Measurements from ENCODE around the gene PNCK. TPM values are rescaled to one million over a fixed set of nuclear protein-coding genes. Genes with fewer than 3 reads are reported as not detected.

The PNCK gene
- total RNA-seq, 1 donor from 2014 or later = 0.84 TPM

- intact Hi-C loops (cut with micrococcal nuclease) = loop anchor here (1.0 to 10.0 kb wide), 5 partner anchors 57 to 727 kb away; no protein-coding TSS in a partner anchor
- peak; percentile 81 for DNase-seq
- Mint-ChIP-seq H3K27me3 (peaks cover 21% of the 10 kb centered on the region), H3K36me3 (ENCODE audit: low read depth) (no peaks in the 10 kb centered on the region), H3K4me1 (peaks cover 10% of the 10 kb centered on the region), H3K27ac (no peak overlapping the region), H3K9me3 (no peaks in the 10 kb centered on the region), H3K4me3 (no peak overlapping the region)
These were observed 4.3 kb downstream of the PNCK start for GRCh38 chrX:153669174-153669890.

DNA sequence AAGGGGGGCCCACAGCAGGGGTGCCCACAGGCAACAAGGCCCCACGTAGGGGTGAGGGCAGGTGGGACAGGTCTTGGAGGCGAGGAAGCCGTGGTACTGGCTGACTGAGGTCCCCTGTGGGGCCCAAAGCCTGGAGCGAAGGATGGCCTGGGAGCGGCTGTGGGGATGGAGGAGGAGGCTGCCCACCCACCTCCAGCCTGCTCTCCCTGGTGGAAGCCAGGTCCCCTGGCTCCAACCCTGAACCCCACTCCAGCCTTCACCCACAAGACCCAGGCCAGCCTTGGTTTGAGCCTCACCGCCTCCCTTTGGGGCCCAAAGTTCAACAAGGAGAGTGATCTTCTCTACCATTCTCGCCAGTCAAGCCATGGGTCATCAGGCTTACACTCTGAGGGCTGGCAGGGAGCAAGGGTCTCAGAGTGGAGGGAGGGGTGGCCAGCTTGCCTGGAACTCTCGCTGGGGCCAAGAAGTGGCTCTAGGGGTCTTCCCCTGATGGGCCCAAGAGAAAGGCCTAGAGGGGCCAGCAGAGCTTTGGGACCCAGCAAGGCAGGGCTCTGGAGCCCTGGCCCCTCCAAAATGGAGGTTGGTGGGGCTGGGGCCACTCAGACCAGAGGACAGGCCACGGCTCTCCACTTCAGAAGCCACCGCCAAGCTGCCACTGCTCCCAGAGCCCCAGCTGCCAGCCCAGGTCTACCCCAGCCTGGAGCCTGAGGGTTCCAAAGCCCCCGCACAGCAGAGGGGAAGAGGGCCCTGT, 5.0 kb downstream of the PNCK start:
- no peak overlapping the region for H3K4me3 Mint-ChIP-seq
- intact Hi-C loops (cut with micrococcal nuclease) = loop anchor here (1.0 to 10.0 kb wide), 6 partner anchors 56 to 726 kb away; no protein-coding TSS in a partner anchor

GRCh38 chrX:153667956-153668396, 5.6 kb downstream of the PNCK start:
- H3K4me3 Mint-ChIP-seq = peak overlapping the region; percentile 84
- H3K9me3 Mint-ChIP-seq = no peaks in the 10 kb centered on the region
- peaks cover 16% of the 10 kb centered on the region for H3K27me3 Mint-ChIP-seq
- peak; percentile 92 for DNase-seq
- peak overlapping the region; percentile 53 for H3K27ac Mint-ChIP-seq
- H3K36me3 Mint-ChIP-seq (ENCODE audit: low read depth) = no peaks in the 10 kb centered on the region
- peaks cover 9% of the 10 kb centered on the region for H3K4me1 Mint-ChIP-seq
- intact Hi-C loops (cut with micrococcal nuclease) = loop anchor here (1.0 to 10.0 kb wide), 5 partner anchors 56 to 726 kb away; no protein-coding TSS in a partner anchor

More for the DNA sequence above, 5.0 kb downstream of the PNCK start:
- H3K9me3 Mint-ChIP-seq = no peaks in the 10 kb centered on the region
- H3K27ac Mint-ChIP-seq = no peak overlapping the region
- H3K27me3 Mint-ChIP-seq = peaks cover 18% of the 10 kb centered on the region
- peaks cover 9% of the 10 kb centered on the region for H3K4me1 Mint-ChIP-seq
- no peaks in the 10 kb centered on the region for H3K36me3 Mint-ChIP-seq (ENCODE audit: low read depth)
- no peak for DNase-seq

DNA sequence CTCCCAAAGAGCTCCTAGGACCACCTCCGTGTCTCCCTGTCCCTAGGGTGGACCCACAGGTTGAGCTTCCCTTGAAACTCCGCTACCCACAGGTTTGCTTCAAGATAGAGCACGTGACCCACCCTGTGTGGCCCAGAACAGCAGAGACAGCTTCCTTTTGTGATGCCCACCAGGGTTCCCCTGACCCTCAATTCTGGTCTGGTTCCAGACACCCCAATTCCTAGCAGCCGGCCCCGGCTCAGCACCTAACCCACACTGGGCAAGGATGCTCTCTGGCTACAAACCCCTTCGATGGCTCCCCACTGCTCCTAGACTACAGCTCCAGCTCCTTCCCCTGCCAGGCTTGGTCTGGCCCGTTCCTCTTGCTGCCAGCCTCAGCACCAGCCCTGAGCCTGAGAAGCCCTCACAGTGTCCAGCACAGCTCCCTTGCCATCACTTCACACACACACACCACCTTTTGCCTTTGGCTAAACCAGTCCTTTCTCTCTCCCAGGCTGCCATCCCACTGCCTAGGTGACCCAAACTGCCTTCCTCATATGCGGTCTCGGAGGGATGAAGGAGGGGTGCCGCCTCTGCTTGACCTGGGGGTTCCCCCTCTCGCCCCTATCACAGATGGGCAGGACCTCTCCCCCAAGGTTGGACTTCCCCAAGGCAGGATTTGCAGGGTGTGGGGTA, 6.2 kb downstream of the PNCK start:
- Mint-ChIP-seq H3K9me3 (no peaks in the 10 kb centered on the region), H3K27me3 (peaks cover 16% of the 10 kb centered on the region), H3K27ac (peak overlapping the region; percentile 53), H3K36me3 (ENCODE audit: low read depth) (no peaks in the 10 kb centered on the region), H3K4me1 (peaks cover 9% of the 10 kb centered on the region), H3K4me3 (peak overlapping the region; percentile 84)
- intact Hi-C loops (cut with micrococcal nuclease) = loop anchor here (5.0 to 10.0 kb wide), 4 partner anchors 55 to 725 kb away; no protein-coding TSS in a partner anchor
- no peak for DNase-seq

DNA sequence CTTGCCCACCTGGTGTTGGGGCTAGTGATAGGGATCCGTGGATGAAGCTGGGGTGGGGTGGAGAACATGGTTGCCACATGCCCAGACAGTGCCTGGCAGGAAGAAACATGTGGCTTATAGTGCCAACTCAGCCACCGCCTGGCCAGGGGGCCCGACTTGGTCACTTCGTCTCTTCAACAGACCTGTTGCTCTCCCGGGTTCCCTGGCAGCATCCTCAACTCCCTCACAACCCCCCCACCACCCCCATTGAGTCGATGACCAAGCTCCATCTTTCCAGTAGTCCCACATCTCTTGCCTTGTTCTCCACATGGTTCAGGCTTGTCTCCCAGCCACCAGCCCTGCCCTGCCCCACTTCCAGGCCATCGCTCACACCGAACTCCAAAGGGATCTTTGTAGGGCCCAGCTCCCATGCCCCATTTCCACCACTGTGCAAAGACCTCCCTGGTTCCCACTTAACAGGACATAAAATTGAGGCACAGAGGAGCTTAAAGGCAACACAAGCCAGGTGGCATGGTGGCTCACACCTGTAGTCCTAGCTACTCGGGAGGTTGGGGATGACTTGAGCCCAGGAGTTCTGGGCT, 7.8 kb downstream of the PNCK start:
- H3K9me3 Mint-ChIP-seq = no peaks in the 10 kb centered on the region
- H3K36me3 Mint-ChIP-seq (ENCODE audit: low read depth) = no peaks in the 10 kb centered on the region
- H3K4me3 Mint-ChIP-seq = no peak overlapping the region
- no peak overlapping the region for H3K27ac Mint-ChIP-seq
- intact Hi-C loops (cut with micrococcal nuclease) = loop anchor here (5.0 to 10.0 kb wide), 4 partner anchors 54 to 724 kb away; no protein-coding TSS in a partner anchor
- H3K4me1 Mint-ChIP-seq = peaks cover 9% of the 10 kb centered on the region
- H3K27me3 Mint-ChIP-seq = peaks cover 27% of the 10 kb centered on the region
- no peak for DNase-seq

GRCh38 chrX:153662266-153662665, 11.3 kb downstream of the PNCK start:
- Mint-ChIP-seq H3K4me3 (peak overlapping the region; percentile 67), H3K9me3 (no peaks in the 10 kb centered on the region), H3K4me1 (no peaks in the 10 kb centered on the region), H3K27ac (no peak overlapping the region), H3K36me3 (ENCODE audit: low read depth) (no peaks in the 10 kb centered on the region), H3K27me3 (peaks cover 38% of the 10 kb centered on the region)
- intact Hi-C loops (cut with micrococcal nuclease) = loop anchor here (2.0 to 10.0 kb wide), 2 partner anchors 15 to 627 kb away; partner anchors contain the start of gene DUSP9
- DNase-seq = peak; percentile 84

DNA sequence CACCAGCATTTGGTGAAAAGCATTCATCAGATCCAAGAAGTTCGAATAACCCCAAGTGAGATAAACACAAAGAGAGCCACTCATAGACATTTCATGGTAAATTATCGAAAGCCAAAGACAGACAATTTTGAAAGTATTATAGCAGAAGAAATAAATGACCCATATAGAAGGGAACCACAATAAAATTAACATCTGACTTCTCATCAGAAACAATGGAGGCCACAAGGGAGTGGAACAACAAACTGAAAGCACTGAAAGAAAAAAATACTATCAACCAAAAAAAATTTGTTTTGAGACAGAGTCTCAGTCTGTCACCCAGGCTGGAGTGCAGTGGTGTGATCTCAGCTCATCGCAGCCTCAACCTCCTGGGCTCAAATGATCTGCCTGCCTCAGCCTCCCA, 14.3 kb downstream of the PNCK start:
- Mint-ChIP-seq H3K27me3 (peaks cover 27% of the 10 kb centered on the region), H3K36me3 (ENCODE audit: low read depth) (no peaks in the 10 kb centered on the region), H3K4me3 (no peak overlapping the region), H3K4me1 (no peaks in the 10 kb centered on the region), H3K27ac (no peak overlapping the region), H3K9me3 (no peaks in the 10 kb centered on the region)
- no peak for DNase-seq
- intact Hi-C loops (cut with micrococcal nuclease) = no loop called here

- peaks cover 22% of the 10 kb centered on the region for H3K27me3 Mint-ChIP-seq
- no peaks in the 10 kb centered on the region for H3K36me3 Mint-ChIP-seq (ENCODE audit: low read depth)
- H3K27ac Mint-ChIP-seq = no peak overlapping the region
- no peak for DNase-seq
- H3K4me1 Mint-ChIP-seq = no peaks in the 10 kb centered on the region
- no peaks in the 10 kb centered on the region for H3K9me3 Mint-ChIP-seq
- no peak overlapping the region for H3K4me3 Mint-ChIP-seq
- intact Hi-C loops (cut with micrococcal nuclease) = no loop called here
These were observed 16.5 kb downstream of the PNCK start for GRCh38 chrX:153657161-153657560.

GRCh38 chrX:153653556-153653955, 20.1 kb downstream of the PNCK start:
- DNase-seq = no peak
- H3K27ac Mint-ChIP-seq = no peak overlapping the region
- intact Hi-C loops (cut with micrococcal nuclease) = no loop called here
- no peaks in the 10 kb centered on the region for H3K36me3 Mint-ChIP-seq (ENCODE audit: low read depth)
- no peaks in the 10 kb centered on the region for H3K9me3 Mint-ChIP-seq
- no peak overlapping the region for H3K4me3 Mint-ChIP-seq
- H3K4me1 Mint-ChIP-seq = no peaks in the 10 kb centered on the region
- peaks cover 6% of the 10 kb centered on the region for H3K27me3 Mint-ChIP-seq

GRCh38 chrX:153651540-153652079, 22.0 kb downstream of the PNCK start:
- no peaks in the 10 kb centered on the region for H3K36me3 Mint-ChIP-seq (ENCODE audit: low read depth)
- H3K27me3 Mint-ChIP-seq = peaks cover 11% of the 10 kb centered on the region
- H3K4me1 Mint-ChIP-seq = peaks cover 2% of the 10 kb centered on the region
- H3K27ac Mint-ChIP-seq = no peak overlapping the region
- H3K9me3 Mint-ChIP-seq = no peaks in the 10 kb centered on the region
- H3K4me3 Mint-ChIP-seq = no peak overlapping the region
- intact Hi-C loops (cut with micrococcal nuclease) = no loop called here
- peak; percentile 64 for DNase-seq

DNA sequence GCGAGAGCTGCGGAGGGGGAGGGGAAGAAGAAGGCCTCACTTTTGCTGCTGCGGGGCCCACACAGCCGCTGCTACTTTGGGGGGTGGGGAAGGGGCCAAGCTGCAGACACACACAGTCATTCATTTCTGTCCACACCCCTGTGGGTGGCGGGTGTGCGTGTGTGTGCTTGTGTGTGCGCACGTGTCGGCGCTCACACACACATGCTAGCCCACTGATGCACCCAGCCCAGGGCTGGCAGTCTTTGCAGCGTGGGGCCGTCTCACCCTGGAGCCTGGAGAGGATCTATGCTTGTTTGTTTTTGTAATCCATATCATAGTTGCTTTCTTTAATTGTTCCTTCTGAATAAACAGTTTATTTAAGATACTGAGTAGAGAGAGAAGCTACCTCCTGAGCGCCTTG, 22.7 kb downstream of the PNCK start:
- no peaks in the 10 kb centered on the region for H3K9me3 Mint-ChIP-seq
- no peaks in the 10 kb centered on the region for H3K36me3 Mint-ChIP-seq (ENCODE audit: low read depth)
- H3K27me3 Mint-ChIP-seq = peaks cover 16% of the 10 kb centered on the region
- intact Hi-C loops (cut with micrococcal nuclease) = no loop called here
- H3K27ac Mint-ChIP-seq = no peak overlapping the region
- DNase-seq = no peak
- peaks cover 2% of the 10 kb centered on the region for H3K4me1 Mint-ChIP-seq
- H3K4me3 Mint-ChIP-seq = no peak overlapping the region

DNA sequence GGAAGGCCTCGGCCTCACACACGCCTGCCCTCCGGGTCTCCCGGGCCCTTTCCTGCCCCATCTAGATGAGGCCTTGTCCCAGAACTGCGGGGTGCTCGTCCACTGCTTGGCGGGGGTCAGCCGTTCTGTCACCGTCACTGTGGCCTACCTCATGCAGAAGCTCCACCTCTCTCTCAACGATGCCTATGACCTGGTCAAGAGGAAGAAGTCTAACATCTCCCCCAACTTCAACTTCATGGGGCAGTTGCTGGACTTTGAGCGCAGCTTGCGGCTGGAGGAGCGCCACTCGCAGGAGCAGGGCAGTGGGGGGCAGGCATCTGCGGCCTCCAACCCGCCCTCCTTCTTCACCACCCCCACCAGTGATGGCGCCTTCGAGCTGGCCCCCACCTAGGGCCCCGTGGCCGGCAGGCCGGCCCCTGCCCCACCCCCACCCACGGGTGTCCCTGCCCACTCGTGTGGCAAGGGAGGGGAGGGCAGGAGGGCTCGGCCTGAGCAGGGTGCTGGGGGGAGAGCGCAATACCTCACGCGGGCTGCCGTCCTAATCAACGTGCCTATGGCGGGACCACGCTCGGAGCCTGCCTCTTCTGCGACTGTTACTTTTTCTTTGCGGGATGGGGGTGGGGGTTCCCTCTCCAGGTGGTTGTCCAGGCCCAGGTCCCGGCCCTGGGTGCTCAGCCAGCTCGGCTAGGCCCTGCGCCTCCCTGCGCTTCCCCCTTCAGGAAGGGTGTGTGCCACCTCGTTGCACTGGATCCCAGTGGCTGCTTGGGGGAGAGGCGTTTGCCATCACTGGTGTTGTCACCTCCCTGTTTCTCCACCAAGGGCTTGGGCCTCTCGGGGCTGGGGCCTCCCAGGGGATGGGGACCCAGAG, 23.5 kb downstream of the PNCK start:
- H3K4me3 Mint-ChIP-seq = no peak overlapping the region
- peaks cover 23% of the 10 kb centered on the region for H3K27me3 Mint-ChIP-seq
- no peaks in the 10 kb centered on the region for H3K36me3 Mint-ChIP-seq (ENCODE audit: low read depth)
- no peak for DNase-seq
- H3K4me1 Mint-ChIP-seq = peaks cover 2% of the 10 kb centered on the region
- no peaks in the 10 kb centered on the region for H3K9me3 Mint-ChIP-seq
- intact Hi-C loops (cut with micrococcal nuclease) = loop anchor here (1.0 to 5.0 kb wide), 2 partner anchors 43 to 95 kb away; no protein-coding TSS in a partner anchor
- H3K27ac Mint-ChIP-seq = no peak overlapping the region
